ENCODE measurements around the gene SMARCC2.

Gene SMARCC2

GRCh38 chr12:56206452-56207166, 17.3 kb upstream of the SMARCC2 start:
- peak; percentile 46 for DNase-seq
- Histone ChIP-seq H3K79me2 (ENCODE audit: low read length) (no peaks in the 10 kb centered on the region), H4K20me1 (ENCODE audit: insufficient read depth, low read length) (no peaks in the 10 kb centered on the region), H3K4me2 (ENCODE audit: low read depth, low read length) (no peak overlapping the region), H3K9me3 (replicated peaks; ENCODE audit: insufficient read depth, low read length) (no peaks in the 10 kb centered on the region), H2AFZ (ENCODE audit: low read length) (no peak overlapping the region), H3K27me3 (replicated peaks; ENCODE audit: insufficient read depth, low read length) (no peaks in the 10 kb centered on the region), H3K9ac (ENCODE audit: low read length) (no peak overlapping the region), H3F3A (ENCODE audit: insufficient read depth, low read length) (no peaks in the 10 kb centered on the region), H3K27ac (ENCODE audit: low read length) (no peak overlapping the region), H3K9me2 (replicated peaks; ENCODE audit: insufficient read depth, low read length) (no peaks in the 10 kb centered on the region), H3K4me1 (ENCODE audit: low read length) (no peaks in the 10 kb centered on the region), H3K36me3 (replicated peaks; ENCODE audit: insufficient read depth, low read length) (peaks cover 3% of the 10 kb centered on the region), H3K4me3 (ENCODE audit: low read length) (no peak overlapping the region)
- peak; percentile 55 for TF ChIP-seq CTCF (IDR thresholded peaks at IDR 0.05; ENCODE audit: low read length)
- no peak for TF ChIP-seq EZH2 (optimal IDR thresholded peaks at IDR 0.05; ENCODE audit: low read depth, low read length)
- TF ChIP-seq EZH2phosphoT487 (IDR thresholded peaks at IDR 0.05; ENCODE audit: low read length), result no peak

DNA sequence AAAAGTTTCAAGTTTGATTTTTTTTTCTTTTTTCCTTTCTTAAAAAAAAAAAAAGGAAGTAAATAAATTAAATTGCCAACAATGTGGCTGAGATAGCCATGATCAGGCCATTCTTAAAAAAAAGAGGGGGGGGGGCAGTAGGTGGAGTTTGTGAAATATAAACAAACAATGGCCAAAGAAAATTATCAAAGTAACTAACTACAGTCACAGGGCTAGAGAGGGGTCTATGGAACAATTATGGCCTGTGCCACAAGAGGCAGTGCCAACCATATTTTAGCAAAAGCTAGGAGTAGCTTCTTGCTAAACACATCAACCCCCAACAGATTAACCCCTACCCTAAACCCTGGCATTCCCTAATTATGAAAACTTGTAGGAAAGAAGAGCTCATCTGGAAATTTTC, 16.2 kb upstream of the SMARCC2 start:
- no peak overlapping the region for H3K9ac ChIP-seq (ENCODE audit: low read length)
- no peaks in the 10 kb centered on the region for H3K27me3 ChIP-seq (replicated peaks; ENCODE audit: insufficient read depth, low read length)
- no peak overlapping the region for H3K4me2 ChIP-seq (ENCODE audit: low read depth, low read length)
- H3K27ac ChIP-seq (ENCODE audit: low read length), result no peak overlapping the region
- TF ChIP-seq EZH2phosphoT487 (IDR thresholded peaks at IDR 0.05; ENCODE audit: low read length) (no peak), EZH2 (optimal IDR thresholded peaks at IDR 0.05; ENCODE audit: low read depth, low read length) (no peak), CTCF (IDR thresholded peaks at IDR 0.05; ENCODE audit: low read length) (no peak)
- no peak overlapping the region for H3K4me3 ChIP-seq (ENCODE audit: low read length)
- no peaks in the 10 kb centered on the region for H3K9me3 ChIP-seq (replicated peaks; ENCODE audit: insufficient read depth, low read length)
- no peaks in the 10 kb centered on the region for H3K79me2 ChIP-seq (ENCODE audit: low read length)
- no peak for DNase-seq
- no peaks in the 10 kb centered on the region for H4K20me1 ChIP-seq (ENCODE audit: insufficient read depth, low read length)
- H3K9me2 ChIP-seq (replicated peaks; ENCODE audit: insufficient read depth, low read length), result no peaks in the 10 kb centered on the region
- no peaks in the 10 kb centered on the region for H3K4me1 ChIP-seq (ENCODE audit: low read length)
- peaks cover 3% of the 10 kb centered on the region for H3K36me3 ChIP-seq (replicated peaks; ENCODE audit: insufficient read depth, low read length)
- no peak overlapping the region for H2AFZ ChIP-seq (ENCODE audit: low read length)
- no peaks in the 10 kb centered on the region for H3F3A ChIP-seq (ENCODE audit: insufficient read depth, low read length)

DNA sequence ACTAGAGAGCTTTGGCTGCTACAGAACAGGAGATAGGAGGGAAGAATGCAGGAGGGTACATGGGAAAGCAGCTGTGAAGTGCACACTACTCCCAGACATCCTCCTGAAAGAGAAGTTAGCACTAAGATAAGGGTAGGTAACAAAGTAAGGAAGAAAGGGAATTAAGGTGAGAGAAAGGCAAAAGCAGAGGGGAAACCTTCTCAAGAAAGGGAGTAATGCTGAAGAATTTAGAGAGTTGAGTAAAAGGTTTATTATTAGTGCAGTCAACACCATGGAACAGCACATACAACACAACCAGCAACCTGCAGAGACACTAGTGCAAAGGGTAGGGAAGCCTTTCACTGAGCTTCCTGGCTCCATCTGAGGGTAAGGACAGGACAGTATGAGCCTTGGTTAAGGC, 15.0 kb upstream of the SMARCC2 start:
- no peaks in the 10 kb centered on the region for H3K9me2 ChIP-seq (replicated peaks; ENCODE audit: insufficient read depth, low read length)
- H4K20me1 ChIP-seq (ENCODE audit: insufficient read depth, low read length), result no peaks in the 10 kb centered on the region
- no peaks in the 10 kb centered on the region for H3K9me3 ChIP-seq (replicated peaks; ENCODE audit: insufficient read depth, low read length)
- no peak overlapping the region for H3K4me2 ChIP-seq (ENCODE audit: low read depth, low read length)
- TF ChIP-seq CTCF (IDR thresholded peaks at IDR 0.05; ENCODE audit: low read length) (no peak), EZH2phosphoT487 (IDR thresholded peaks at IDR 0.05; ENCODE audit: low read length) (no peak), EZH2 (optimal IDR thresholded peaks at IDR 0.05; ENCODE audit: low read depth, low read length) (no peak)
- no peaks in the 10 kb centered on the region for H3K4me1 ChIP-seq (ENCODE audit: low read length)
- H3K36me3 ChIP-seq (replicated peaks; ENCODE audit: insufficient read depth, low read length), result no peaks in the 10 kb centered on the region; the same call in 1 of the 2 replicates
- H3K79me2 ChIP-seq (ENCODE audit: low read length), result no peaks in the 10 kb centered on the region
- no peak overlapping the region for H3K27ac ChIP-seq (ENCODE audit: low read length)
- no peaks in the 10 kb centered on the region for H3K27me3 ChIP-seq (replicated peaks; ENCODE audit: insufficient read depth, low read length)
- no peak for DNase-seq
- H3K9ac ChIP-seq (ENCODE audit: low read length), result no peak overlapping the region
- no peak overlapping the region for H3K4me3 ChIP-seq (ENCODE audit: low read length)
- no peak overlapping the region for H2AFZ ChIP-seq (ENCODE audit: low read length)
- H3F3A ChIP-seq (ENCODE audit: insufficient read depth, low read length), result no peaks in the 10 kb centered on the region

Measured in MM.1S (cell line).